Measurements from ENCODE around the gene KTN1. TPM values are rescaled to one million over a fixed set of nuclear protein-coding genes. Genes with fewer than 3 reads are reported as not detected.

The KTN1 gene, protein sequence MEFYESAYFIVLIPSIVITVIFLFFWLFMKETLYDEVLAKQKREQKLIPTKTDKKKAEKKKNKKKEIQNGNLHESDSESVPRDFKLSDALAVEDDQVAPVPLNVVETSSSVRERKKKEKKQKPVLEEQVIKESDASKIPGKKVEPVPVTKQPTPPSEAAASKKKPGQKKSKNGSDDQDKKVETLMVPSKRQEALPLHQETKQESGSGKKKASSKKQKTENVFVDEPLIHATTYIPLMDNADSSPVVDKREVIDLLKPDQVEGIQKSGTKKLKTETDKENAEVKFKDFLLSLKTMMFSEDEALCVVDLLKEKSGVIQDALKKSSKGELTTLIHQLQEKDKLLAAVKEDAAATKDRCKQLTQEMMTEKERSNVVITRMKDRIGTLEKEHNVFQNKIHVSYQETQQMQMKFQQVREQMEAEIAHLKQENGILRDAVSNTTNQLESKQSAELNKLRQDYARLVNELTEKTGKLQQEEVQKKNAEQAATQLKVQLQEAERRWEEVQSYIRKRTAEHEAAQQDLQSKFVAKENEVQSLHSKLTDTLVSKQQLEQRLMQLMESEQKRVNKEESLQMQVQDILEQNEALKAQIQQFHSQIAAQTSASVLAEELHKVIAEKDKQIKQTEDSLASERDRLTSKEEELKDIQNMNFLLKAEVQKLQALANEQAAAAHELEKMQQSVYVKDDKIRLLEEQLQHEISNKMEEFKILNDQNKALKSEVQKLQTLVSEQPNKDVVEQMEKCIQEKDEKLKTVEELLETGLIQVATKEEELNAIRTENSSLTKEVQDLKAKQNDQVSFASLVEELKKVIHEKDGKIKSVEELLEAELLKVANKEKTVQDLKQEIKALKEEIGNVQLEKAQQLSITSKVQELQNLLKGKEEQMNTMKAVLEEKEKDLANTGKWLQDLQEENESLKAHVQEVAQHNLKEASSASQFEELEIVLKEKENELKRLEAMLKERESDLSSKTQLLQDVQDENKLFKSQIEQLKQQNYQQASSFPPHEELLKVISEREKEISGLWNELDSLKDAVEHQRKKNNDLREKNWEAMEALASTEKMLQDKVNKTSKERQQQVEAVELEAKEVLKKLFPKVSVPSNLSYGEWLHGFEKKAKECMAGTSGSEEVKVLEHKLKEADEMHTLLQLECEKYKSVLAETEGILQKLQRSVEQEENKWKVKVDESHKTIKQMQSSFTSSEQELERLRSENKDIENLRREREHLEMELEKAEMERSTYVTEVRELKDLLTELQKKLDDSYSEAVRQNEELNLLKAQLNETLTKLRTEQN (N-terminal part only)
- total RNA-seq: 115 TPM

DNA sequence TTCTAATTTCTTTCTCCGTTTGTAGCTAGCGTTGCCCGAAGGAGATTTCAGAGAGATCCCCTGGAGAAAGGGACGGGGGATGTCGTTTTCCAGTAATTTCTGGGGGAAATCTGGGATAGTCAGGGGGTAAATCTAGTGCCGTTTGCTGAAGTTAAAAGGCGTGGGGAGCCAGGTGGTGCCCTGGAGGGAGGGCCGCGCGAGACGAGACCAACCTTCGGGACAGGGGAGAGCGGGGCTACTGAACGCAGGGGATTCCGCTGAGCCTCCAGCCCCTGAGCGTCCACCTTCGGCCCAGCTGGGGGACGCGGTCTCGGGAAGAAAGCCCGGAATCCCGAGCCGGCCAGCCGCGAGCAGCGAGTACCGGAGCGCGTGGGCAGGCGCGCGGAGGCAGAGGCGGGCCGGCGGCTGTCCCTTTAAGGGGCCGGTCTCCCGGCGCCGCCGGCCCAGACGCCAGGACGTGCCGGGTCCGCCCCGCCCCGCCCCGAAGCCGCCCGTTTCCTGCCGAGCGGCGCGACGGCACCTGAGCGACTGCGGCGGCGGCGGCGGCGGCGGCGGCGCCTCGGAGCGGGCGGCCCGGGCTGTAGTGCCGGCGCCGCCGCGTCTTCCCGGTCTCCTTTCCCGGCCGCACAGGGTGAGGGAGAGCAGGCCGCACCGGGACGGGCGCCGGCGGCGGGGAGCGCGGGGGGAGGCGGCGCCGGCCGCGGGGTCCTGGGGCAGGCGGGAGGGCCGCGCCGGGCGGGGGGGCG is at the start of gene KTN1:
Gene KTN1, plus strand, starts transcription at position 484 of the 746 bp plus-strand sequence. CDS start 31,842 bp downstream, outside the sequence.

Small RNA genes lying within 50 kb of the gene (small RNA-seq; reads per million reads assigned to genes)
- not detected for gene RF00019 (ENCODE audit: low replicate concordance)

Other genes starting within 250 kb of the KTN1 start
- gene ATG14, start 168.4 kb upstream of the KTN1 start, total RNA-seq: 21.6 TPM
- gene TBPL2, start 139.6 kb upstream of the KTN1 start, total RNA-seq: not detected